AG09319 (cell line): ENCODE measurements around the gene ARRDC4.

Experiments
- DNase-seq: peaks from one replicate; pipeline ENCODE4 v3.0.0-alpha.2; 2010; ENCODE audit warnings: low read depth; ENCODE audit errors: extremely low read depth
- CTCF ChIP-seq: IDR thresholded peaks from 2 replicates; pipeline ENCODE4 v1.5.1; 2011; ENCODE audit warnings: low read depth, mild to moderate bottlenecking, inconsistent platforms, low read length, moderate library complexity

The ARRDC4 gene

GRCh38 chr15:97931314-97931713 lies 29.2 kb upstream of the ARRDC4 start:
- no peak for TF ChIP-seq CTCF
- no peak for DNase-seq

- DNase-seq: no peak
- no peak for TF ChIP-seq CTCF
Measured at GRCh38 chr15:97933589-97933988, 26.9 kb upstream of the ARRDC4 start.

GRCh38 chr15:97940993-97941392 lies 19.5 kb upstream of the ARRDC4 start:
- no peak for DNase-seq
- TF ChIP-seq CTCF: no peak

GRCh38 chr15:97941572-97941971 lies 18.9 kb upstream of the ARRDC4 start:
- no peak for DNase-seq
- no peak for TF ChIP-seq CTCF

- TF ChIP-seq CTCF: no peak
- no peak for DNase-seq
Measured at GRCh38 chr15:97944724-97945123, 15.8 kb upstream of the ARRDC4 start.

GRCh38 chr15:97947465-97948260 lies 12.8 kb upstream of the ARRDC4 start:
- TF ChIP-seq CTCF: no peak
- no peak for DNase-seq

GRCh38 chr15:97953254-97953653 lies 7.2 kb upstream of the ARRDC4 start:
- no peak for TF ChIP-seq CTCF
- no peak for DNase-seq
